ENCODE data around the gene MASP1.

MASP1 gene

DNA sequence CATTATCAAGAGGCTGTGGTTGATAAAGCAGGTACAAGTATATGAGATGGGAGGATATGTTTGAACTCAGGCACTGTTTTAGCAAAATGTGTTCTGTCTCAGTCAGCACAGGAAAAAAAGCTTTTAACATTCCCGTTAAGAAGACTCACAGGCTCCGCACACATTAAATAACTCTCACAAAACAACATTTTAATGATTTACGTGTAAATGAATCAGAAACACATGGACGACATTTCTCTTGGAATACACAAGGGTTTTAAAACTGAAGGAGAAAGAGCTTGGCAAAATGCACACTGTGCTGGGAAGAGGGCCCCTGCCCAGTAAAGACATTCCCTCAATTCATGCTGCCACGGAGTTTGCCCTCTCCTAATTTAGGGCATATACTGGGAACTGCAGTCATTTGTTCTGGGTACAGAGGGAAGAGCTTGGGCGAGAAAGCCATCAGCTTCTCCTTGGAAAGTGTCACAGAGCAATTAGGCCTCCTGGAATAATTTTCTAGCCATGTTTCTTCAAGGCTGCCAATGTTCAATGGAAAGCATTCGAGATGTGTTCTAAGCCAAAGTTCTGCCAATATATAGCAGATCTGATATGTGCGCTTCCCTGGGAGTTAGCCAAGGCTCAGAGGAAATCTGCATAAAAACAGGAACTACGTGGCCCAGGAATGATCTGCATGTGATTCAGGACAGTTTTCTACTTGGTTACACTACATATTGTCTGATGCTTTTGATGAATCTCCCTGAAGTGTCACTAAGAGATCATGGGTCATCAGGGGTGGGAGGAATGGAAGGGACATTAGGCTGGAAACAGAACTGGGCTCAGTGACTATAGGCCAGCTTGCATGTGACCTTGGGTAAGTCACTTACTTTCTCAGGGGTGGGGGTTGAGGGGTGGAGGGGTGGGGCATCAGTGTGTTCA lies 2.2 kb upstream of the MASP1 start:
- DNase-seq (ENCODE audit: extremely low read depth, insufficient read length): no peak
- Histone ChIP-seq H3K27me3 (replicated peaks; ENCODE audit: control insufficient read depth, insufficient read depth, low read length) (peaks cover 1% of the 10 kb centered on the region; the same call in 1 of the 2 replicates), H3K36me3 (ENCODE audit: control insufficient read depth, insufficient read depth, low read length) (no peaks in the 10 kb centered on the region), H3K4me3 (replicated peaks; ENCODE audit: low read depth, low read length) (no peak overlapping the region)
- no peak for TF ChIP-seq CTCF (IDR thresholded peaks at IDR 0.05; ENCODE audit: insufficient read depth, low read length, poor library complexity, severe bottlenecking)

GRCh38 chr3:187292631-187293515 lies 1.3 kb upstream of the MASP1 start:
- no peak for DNase-seq (ENCODE audit: extremely low read depth, insufficient read length)
- Histone ChIP-seq H3K27me3 (replicated peaks; ENCODE audit: control insufficient read depth, insufficient read depth, low read length) (peaks cover 1% of the 10 kb centered on the region; the same call in 1 of the 2 replicates), H3K4me3 (replicated peaks; ENCODE audit: low read depth, low read length) (no peak overlapping the region), H3K36me3 (ENCODE audit: control insufficient read depth, insufficient read depth, low read length) (no peaks in the 10 kb centered on the region)
- TF ChIP-seq CTCF (IDR thresholded peaks at IDR 0.05; ENCODE audit: insufficient read depth, low read length, poor library complexity, severe bottlenecking): no peak

DNA sequence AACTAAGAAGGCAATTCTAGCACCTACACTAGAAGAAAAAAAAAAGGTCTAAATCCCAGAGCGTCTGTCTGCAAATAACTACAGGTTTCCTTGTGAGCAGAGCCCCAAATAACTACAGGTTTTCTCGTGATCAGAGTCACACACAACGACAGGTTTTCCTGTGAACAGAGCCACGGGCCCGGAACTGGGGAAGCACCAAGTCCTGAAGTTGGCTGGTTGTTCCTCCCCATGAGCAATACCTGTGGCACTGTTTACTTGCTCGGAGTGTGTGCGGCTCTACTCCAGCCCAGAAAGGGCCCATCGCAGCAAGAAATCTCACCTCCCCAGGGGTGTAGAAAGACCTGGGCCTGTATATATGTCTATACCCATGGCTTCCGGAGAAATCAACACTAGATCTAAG lies 644 bp upstream of the MASP1 start:
- DNase-seq (ENCODE audit: extremely low read depth, insufficient read length): no peak
- H3K4me3 ChIP-seq (replicated peaks; ENCODE audit: low read depth, low read length): no peak overlapping the region
- no peaks in the 10 kb centered on the region for H3K36me3 ChIP-seq (ENCODE audit: control insufficient read depth, insufficient read depth, low read length)
- TF ChIP-seq CTCF (IDR thresholded peaks at IDR 0.05; ENCODE audit: insufficient read depth, low read length, poor library complexity, severe bottlenecking): no peak
- H3K27me3 ChIP-seq (replicated peaks; ENCODE audit: control insufficient read depth, insufficient read depth, low read length): peaks cover 1% of the 10 kb centered on the region; the same call in 1 of the 2 replicates

DNA sequence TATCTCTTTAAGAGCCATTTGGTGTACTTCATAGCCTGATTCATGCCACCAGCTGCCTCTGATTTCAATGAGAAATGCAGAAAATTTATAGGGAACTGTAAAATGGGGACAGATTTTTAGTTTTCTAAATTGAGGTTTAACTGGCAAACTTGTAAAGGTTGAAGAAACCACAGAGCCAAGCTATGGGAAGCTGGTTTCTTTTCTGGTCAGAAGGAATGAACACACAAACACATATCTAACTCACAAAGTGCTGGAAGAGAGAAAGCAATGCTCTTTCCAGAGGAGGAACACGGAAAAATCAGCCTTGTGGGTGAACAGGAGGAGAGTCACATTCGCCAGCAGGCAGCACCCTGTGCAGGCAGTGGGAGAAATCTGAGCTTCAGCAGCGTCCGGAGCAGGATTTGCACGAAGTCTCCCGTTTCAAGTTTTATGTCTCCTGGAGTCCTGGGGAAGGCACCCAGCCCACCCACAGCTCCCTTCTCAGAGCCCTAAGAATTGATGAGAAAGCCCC lies 481 bp downstream of the MASP1 start:
- DNase-seq (ENCODE audit: extremely low read depth, insufficient read length): no peak
- TF ChIP-seq CTCF (IDR thresholded peaks at IDR 0.05; ENCODE audit: insufficient read depth, low read length, poor library complexity, severe bottlenecking): no peak
- H3K36me3 ChIP-seq (ENCODE audit: control insufficient read depth, insufficient read depth, low read length): no peaks in the 10 kb centered on the region
- H3K27me3 ChIP-seq (replicated peaks; ENCODE audit: control insufficient read depth, insufficient read depth, low read length): peaks cover 1% of the 10 kb centered on the region; the same call in 1 of the 2 replicates
- H3K4me3 ChIP-seq (replicated peaks; ENCODE audit: low read depth, low read length): no peak overlapping the region

GRCh38 chr3:187290503-187290902 lies 1.0 kb downstream of the MASP1 start:
- no peak for DNase-seq (ENCODE audit: extremely low read depth, insufficient read length)
- peaks cover 1% of the 10 kb centered on the region; the same call in 1 of the 2 replicates for H3K27me3 ChIP-seq (replicated peaks; ENCODE audit: control insufficient read depth, insufficient read depth, low read length)
- no peak overlapping the region for H3K4me3 ChIP-seq (replicated peaks; ENCODE audit: low read depth, low read length)
- H3K36me3 ChIP-seq (ENCODE audit: control insufficient read depth, insufficient read depth, low read length): no peaks in the 10 kb centered on the region
- TF ChIP-seq CTCF (IDR thresholded peaks at IDR 0.05; ENCODE audit: insufficient read depth, low read length, poor library complexity, severe bottlenecking): no peak
